SU-DHL-6 (cell line): ENCODE measurements around the gene AQP12B.

Experiments used
- H2AFZ ChIP-seq: fragments of 200-600 bp; sonication (generic); 2 replicates; pipeline ENCODE4 v1.6.1; 2014; ENCODE audit warnings: low read depth, mild to moderate bottlenecking, moderate library complexity, mixed read lengths, antibody characterized with exemption, low read length; ENCODE audit not compliant: severe bottlenecking
- H3F3A ChIP-seq: fragments of 200-600 bp; shearing (Covaris generic); 2 replicates; pipeline ENCODE4 v1.6.0; 2016; ENCODE audit warnings: antibody characterized with exemption, mild to moderate bottlenecking; ENCODE audit not compliant: insufficient read depth
- H3K27ac ChIP-seq: fragments of 200-600 bp; sonication (generic); 2 replicates; pipeline ENCODE4 v1.5.1; 2016; ENCODE audit warnings: low read depth, mild to moderate bottlenecking, low read length, moderate library complexity, mixed read lengths
- H3K27me3 ChIP-seq: fragments of 200-600 bp; sonication (generic), shearing (Covaris generic); 2 replicates; pipeline ENCODE4 v1.6.0; 2014; ENCODE audit warnings: mild to moderate bottlenecking, low read length
- H3K36me3 ChIP-seq: fragments of 200-600 bp; sonication (generic); 2 replicates; pipeline ENCODE4 v1.6.1; 2014; ENCODE audit warnings: mild to moderate bottlenecking, low read length, mixed read lengths
- H3K4me2 ChIP-seq: fragments of 300-600, 200-600 bp; shearing (Covaris generic), sonication (generic); 2 replicates; pipeline ENCODE4 v1.6.0; 2014; ENCODE audit warnings: low read length, low read depth, mild to moderate bottlenecking; ENCODE audit not compliant: poor library complexity, severe bottlenecking
- H3K4me3 ChIP-seq: fragments of 200-600 bp; sonication (generic); 2 replicates; pipeline ENCODE4 v1.5.1; 2014; ENCODE audit warnings: antibody characterized with exemption, low read length, mild to moderate bottlenecking, mixed read lengths; ENCODE audit not compliant: insufficient read depth, poor library complexity, severe bottlenecking
- H3K79me2 ChIP-seq: fragments of 200-600 bp; sonication (generic); 2 replicates; pipeline ENCODE4 v1.6.1; 2014; ENCODE audit warnings: mild to moderate bottlenecking, low read length, moderate library complexity; ENCODE audit not compliant: insufficient read depth
- H3K9ac ChIP-seq: fragments of 200-600 bp; sonication (generic); 2 replicates; pipeline ENCODE4 v1.7.0; 2014; ENCODE audit warnings: mild to moderate bottlenecking, low read length
- H3K9me2 ChIP-seq: fragments of 200-600 bp; sonication (generic); replicated peaks from 2 replicates; pipeline ENCODE4 v1.6.1; 2014; ENCODE audit warnings: low read length; ENCODE audit not compliant: insufficient read depth
- H3K9me3 ChIP-seq: fragments of 200-600 bp; sonication (generic); 2 replicates; pipeline ENCODE4 v1.6.1; 2014; ENCODE audit warnings: low read length, mixed read lengths; ENCODE audit not compliant: insufficient read depth
- H4K20me1 ChIP-seq: fragments of 200-600 bp; sonication (generic); 2 replicates; pipeline ENCODE4 v1.6.1; 2014; ENCODE audit warnings: low read depth, mild to moderate bottlenecking, antibody characterized with exemption, low read length, moderate library complexity, mixed read lengths
- CTCF ChIP-seq: fragments of 200-600 bp; sonication (generic); IDR thresholded peaks from one replicate; pipeline ENCODE4 v1.5.1; 2017; ENCODE audit warnings: antibody characterized with exemption, mild to moderate bottlenecking, low read length, moderate library complexity; ENCODE audit not compliant: insufficient read depth, poor library complexity, severe bottlenecking
- EZH2phosphoT487 ChIP-seq: fragments of 200-600 bp; sonication (generic), shearing (Covaris generic); conservative IDR thresholded peaks from 2 replicates; pipeline ENCODE4 v1.6.1; 2018; ENCODE audit warnings: mild to moderate bottlenecking, antibody characterized with exemption, low read length, moderate library complexity, mixed read lengths

AQP12B gene

GRCh38 chr2:240651185-240651584, 31.5 kb downstream of the AQP12B start:
- Histone ChIP-seq H3K9ac (no peak overlapping the region), H3K9me2 (no peaks in the 10 kb centered on the region), H3K27me3 (no peaks in the 10 kb centered on the region), H2AFZ (no peak overlapping the region), H4K20me1 (no peaks in the 10 kb centered on the region), H3K36me3 (no peaks in the 10 kb centered on the region), H3K4me3 (no peak overlapping the region), H3K79me2 (no peaks in the 10 kb centered on the region), H3K27ac (no peak overlapping the region), H3K9me3 (no peaks in the 10 kb centered on the region), H3K4me2 (no peak overlapping the region), H3F3A (no peaks in the 10 kb centered on the region)
- TF ChIP-seq CTCF (no peak), EZH2phosphoT487 (no peak)

- Histone ChIP-seq H3K9me3 (no peaks in the 10 kb centered on the region), H3K27me3 (no peaks in the 10 kb centered on the region), H3K27ac (no peak overlapping the region), H3F3A (no peaks in the 10 kb centered on the region), H3K36me3 (no peaks in the 10 kb centered on the region), H2AFZ (no peak overlapping the region), H3K4me2 (no peak overlapping the region), H4K20me1 (no peaks in the 10 kb centered on the region), H3K79me2 (no peaks in the 10 kb centered on the region), H3K9me2 (no peaks in the 10 kb centered on the region), H3K4me3 (no peak overlapping the region), H3K9ac (no peak overlapping the region)
- TF ChIP-seq EZH2phosphoT487, result no peak
- no peak for TF ChIP-seq CTCF
Observed at GRCh38 chr2:240650254-240650965, 32.3 kb downstream of the AQP12B start.

GRCh38 chr2:240649331-240649730, 33.4 kb downstream of the AQP12B start:
- H3K4me3 ChIP-seq, result no peak overlapping the region
- no peaks in the 10 kb centered on the region for H3K36me3 ChIP-seq
- no peaks in the 10 kb centered on the region for H3K9me2 ChIP-seq
- no peaks in the 10 kb centered on the region for H3K27me3 ChIP-seq
- no peak overlapping the region for H3K9ac ChIP-seq
- H3K27ac ChIP-seq, result no peak overlapping the region
- H3F3A ChIP-seq, result no peaks in the 10 kb centered on the region
- TF ChIP-seq EZH2phosphoT487 (no peak), CTCF (no peak)
- H2AFZ ChIP-seq, result no peak overlapping the region
- no peaks in the 10 kb centered on the region for H3K9me3 ChIP-seq
- H3K79me2 ChIP-seq, result no peaks in the 10 kb centered on the region
- no peak overlapping the region for H3K4me2 ChIP-seq
- H4K20me1 ChIP-seq, result no peaks in the 10 kb centered on the region
